Upper lobe of left lung (tissue), 4 donors: Measurements from ENCODE around the gene PHKB.

ENCODE experiments used
- POLR2A ChIP-seq, 4 donors: fragments of 450-650 bp; IDR thresholded peaks; one replicate each; pipeline ENCODE4 v1.5.1; 2016 to 2017; ENCODE audit warnings: antibody characterized with exemption in 4 of 4, mild to moderate bottlenecking in 2 of 4
- TF ChIP-seq, protein P1 (sequence below), 6 experiments: fragments of 450-650 bp in 4 of 6; fragments of 200-600 bp in 2 of 6; sonication (generic) in 2 of 6; IDR thresholded peaks; one replicate each; pipeline ENCODE4 v1.5.1; 2016 to 2019; ENCODE audit warnings: antibody characterized with exemption in 6 of 6

DNA sequence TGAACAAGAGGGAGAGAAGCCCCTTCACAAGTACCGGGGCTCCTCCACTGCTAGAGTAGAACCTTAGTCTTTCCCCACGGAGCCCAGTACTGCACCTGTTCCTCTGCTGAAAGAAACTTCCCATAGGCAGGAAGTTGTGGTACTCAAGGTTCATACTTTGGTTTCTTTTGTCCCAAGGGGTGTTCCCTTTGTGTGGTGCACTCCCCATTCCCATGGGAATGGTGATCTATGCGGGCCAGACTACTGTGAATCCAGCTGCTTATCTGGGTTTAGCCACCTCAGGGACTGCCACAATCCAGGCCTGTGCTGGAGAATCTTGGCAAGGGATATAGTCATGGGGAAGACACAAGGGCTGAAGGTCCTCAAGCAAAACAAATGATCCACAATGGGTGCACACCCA, 110.6 kb downstream of the PHKB start:
- TF ChIP-seq, protein P1, sequence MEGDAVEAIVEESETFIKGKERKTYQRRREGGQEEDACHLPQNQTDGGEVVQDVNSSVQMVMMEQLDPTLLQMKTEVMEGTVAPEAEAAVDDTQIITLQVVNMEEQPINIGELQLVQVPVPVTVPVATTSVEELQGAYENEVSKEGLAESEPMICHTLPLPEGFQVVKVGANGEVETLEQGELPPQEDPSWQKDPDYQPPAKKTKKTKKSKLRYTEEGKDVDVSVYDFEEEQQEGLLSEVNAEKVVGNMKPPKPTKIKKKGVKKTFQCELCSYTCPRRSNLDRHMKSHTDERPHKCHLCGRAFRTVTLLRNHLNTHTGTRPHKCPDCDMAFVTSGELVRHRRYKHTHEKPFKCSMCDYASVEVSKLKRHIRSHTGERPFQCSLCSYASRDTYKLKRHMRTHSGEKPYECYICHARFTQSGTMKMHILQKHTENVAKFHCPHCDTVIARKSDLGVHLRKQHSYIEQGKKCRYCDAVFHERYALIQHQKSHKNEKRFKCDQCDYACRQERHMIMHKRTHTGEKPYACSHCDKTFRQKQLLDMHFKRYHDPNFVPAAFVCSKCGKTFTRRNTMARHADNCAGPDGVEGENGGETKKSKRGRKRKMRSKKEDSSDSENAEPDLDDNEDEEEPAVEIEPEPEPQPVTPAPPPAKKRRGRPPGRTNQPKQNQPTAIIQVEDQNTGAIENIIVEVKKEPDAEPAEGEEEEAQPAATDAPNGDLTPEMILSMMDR (IDR thresholded peaks at IDR 0.05), result no peak
- TF ChIP-seq POLR2A (IDR thresholded peaks at IDR 0.05), result no peak
